A172 (cell line): ENCODE data around the gene FUT7. TPM values are rescaled to one million over a fixed set of nuclear protein-coding genes. Genes with fewer than 3 reads are reported as not detected.
"Not testable (repeated sequence)": the region's sequence is repeated elsewhere in the genome, so short reads cannot be mapped to it uniquely, and the experiment has no call there.

Experiments used
- DNase-seq: peaks from one replicate; pipeline ENCODE4 v3.0.0-alpha.2; 2015; ENCODE audit warnings: low spot score
- total RNA-seq: library from RNA; depleted of rRNA; stranded (reverse); fragments of >200 nt; shearing (Covaris generic); gene quantifications from 2 replicates; pipeline ENCODE4 v1.2.3, GENCODE V29; 2014

The FUT7 gene
- total RNA-seq, 1 experiment from 2014 or later: not detected

DNA sequence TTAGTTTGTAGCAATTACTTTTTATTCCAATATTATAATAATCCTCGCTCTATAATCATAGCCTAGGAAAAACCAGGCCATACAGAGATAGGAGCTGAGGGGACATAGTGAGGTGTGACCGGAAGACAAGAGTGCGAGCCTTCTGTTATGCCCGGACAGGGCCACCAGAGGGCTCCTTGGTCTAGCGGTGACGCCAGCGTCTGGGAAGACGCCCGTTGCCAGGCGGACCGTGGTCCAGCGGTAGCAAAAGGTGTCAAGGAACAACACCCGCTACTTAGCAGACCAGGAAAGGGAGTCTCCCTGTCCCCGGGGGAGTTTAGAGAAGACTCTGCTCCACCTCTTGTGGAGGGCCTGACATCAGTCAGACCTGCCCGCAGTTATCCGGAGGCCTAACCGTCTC is 27.6 kb downstream of the FUT7 start:
- DNase-seq: not testable (repeated sequence)

- DNase-seq: no peak
Measured at GRCh38 chr9:137002646-137003041, 29.2 kb downstream of the FUT7 start.

GRCh38 chr9:137001857-137002645 is 29.8 kb downstream of the FUT7 start:
- no peak for DNase-seq

DNA sequence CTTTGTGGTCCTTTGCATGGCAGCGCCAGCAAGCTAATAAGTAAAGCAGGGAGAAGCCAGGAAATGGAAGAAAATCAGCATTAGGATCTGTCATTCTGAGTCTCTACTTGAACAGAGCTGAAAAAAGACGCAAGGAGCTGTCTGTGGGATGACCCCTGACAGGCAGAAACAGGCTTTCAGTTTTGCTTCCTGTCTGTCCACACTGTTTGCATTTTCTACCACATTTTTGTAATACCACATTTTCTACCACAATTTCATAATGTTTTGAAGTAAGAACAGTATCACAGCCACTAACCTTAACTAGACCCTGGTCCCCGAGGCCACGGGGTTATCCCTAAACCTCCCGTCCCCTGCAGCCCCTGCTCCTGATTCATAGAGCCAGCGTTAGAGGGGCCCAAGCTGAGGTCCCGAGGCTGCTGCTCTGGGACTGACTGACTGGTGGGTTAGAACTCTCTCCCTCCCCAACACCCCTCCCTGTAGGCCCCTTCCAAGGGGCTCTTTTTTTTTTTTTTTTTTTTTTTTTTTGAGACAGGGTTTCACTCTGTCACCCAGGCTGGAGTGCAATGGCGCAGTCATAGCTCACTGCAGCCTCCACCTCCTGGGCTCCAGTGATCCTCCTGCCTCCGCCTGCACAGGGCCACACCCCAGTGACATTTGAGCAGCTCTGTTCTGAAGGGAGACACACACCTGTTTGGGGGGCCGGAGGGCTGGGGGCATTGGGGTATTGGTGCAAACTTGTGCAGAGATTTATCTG is 31.5 kb downstream of the FUT7 start:
- DNase-seq: peak; percentile 48

- peak; percentile 40 for DNase-seq
Measured at GRCh38 chr9:136997830-136998234, 34.1 kb downstream of the FUT7 start.

GRCh38 chr9:136997371-136997770 is 34.5 kb downstream of the FUT7 start:
- peak; percentile 45 for DNase-seq

DNA sequence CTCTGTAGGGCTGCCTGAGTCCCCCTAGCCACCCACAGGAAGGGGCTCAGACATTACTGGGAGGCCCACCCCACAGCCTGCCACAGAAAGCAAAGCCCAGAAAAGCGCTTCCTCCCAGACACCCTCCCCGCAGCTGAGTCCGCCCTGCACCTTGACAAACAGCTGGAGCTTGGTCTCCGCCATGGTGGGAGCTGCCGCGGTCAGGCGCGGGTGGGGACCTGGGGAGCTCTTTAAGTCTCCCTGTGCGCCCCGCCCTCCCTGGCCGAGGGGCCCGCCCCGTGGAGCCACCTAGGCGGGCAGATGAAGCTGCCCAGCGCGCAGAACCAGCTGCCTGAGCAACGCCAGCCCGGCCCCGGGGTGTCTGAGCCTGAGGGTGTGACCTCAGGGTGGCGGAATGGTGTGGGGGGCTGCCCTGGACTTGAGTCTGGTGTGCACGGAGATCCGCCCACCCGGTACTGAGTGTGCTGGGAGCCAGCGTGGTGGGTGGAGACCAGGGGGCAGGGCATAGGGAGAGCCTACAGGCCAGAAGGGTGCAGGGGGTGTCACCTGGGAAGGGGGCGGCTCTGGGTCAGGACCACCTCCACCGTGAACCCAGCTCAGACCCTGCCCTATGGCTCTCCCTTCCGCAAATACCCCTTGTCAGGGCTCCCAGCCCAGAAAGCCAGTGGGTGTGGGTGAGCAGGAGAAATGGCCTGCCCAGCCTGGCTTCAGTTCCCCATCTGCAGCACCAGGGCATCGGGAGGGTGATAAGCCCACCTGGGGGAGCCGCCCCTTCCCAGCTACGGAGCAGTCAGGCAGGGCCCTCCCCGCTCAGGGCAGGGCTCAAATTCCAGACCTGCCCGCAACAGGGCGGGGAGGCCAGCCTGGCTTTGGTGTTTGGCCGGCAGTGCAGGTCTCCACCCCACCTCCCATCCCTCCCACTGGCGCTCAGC is 35.3 kb downstream of the FUT7 start, which contains the start of gene CLIC3:
Gene CLIC3 (minus strand): TSS at position 208 of the 932 bp plus-strand sequence. CDS start 25 bp downstream, at position 183.
- DNase-seq: peak; percentile 88

DNA sequence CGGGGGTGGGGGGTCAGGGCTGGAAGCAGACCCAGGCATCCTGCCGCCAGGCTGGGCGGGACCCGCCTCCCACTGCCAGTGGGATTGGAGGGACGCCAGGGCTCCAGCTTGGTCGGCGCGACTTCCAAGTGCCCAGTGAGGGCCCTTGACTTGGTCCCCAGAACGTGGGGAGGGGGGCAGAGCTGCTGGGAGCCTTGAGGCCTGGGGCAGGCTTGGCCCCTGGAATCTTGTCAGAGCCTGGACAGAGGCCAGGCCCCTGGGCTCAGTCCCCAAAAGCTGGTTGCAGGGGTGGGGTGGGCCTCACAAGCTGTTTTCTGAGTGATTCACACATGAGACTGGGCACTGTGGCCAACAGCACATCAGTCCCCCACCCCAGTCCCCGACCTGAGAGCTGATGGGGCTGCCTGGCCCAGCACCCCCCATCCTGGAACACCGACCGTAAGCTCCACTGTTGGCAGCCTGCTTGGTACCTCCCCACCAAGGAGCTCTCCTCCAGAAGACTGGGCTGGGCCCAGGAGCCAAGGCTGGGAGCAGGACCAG is 36.0 kb downstream of the FUT7 start:
- peak; percentile 81 for DNase-seq

DNA sequence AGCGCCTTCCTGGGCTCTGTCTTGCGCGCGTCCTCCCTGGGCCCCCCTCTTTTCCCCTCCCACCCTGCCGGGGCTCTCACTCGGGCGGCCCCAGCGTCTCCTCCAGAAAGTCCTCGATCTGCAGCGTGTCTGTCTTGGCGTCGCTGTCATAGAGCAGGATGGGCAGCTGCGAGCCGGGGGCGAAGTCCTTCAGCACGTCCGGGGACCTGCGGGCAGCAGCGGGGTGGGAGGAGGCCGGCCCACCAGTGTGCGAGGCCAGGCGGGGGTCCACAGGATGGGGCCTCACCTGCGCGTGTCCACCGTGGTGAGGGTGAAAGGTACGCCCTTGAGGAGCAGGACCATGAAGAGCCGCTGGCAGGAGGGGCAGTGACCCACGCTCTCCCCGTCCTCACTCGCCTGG is 36.5 kb downstream of the FUT7 start:
- no peak for DNase-seq

- no peak for DNase-seq
Measured at GRCh38 chr9:136994888-136995230, 37.0 kb downstream of the FUT7 start.

- no peak for DNase-seq
Measured at GRCh38 chr9:136994180-136994887, 37.6 kb downstream of the FUT7 start.

DNA sequence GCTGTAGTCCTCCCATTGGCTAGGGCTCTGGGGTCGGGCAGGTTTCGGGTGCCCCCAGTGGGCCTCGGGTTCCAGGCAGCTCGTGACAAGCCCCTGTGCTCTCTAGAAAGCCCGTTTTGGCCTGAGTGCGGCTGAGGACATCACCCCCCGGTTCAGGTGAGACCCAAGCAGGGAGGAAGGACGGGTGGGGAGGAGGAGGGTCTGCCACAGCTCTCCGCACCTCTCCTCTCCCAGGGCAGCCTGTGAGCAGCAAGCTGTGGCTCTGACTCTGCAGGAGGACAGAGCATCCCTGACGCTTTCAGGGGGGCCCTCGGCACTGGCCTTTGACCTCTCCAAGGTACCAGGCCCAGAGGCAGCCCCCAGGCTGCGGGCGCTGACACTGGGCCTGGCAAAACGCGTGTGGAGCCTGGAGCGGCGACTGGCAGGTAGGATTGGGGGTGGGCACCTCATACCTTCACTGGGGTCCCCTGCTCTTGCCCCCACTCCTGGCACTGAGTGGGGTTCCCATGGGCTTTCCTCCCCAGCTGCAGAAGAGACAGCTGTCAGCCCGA is 39.0 kb downstream of the FUT7 start:
- no peak for DNase-seq

- DNase-seq: peak; percentile 90
Measured at GRCh38 chr9:136991993-136992818, 39.7 kb downstream of the FUT7 start, which contains the start of gene PAXX. Gene PAXX (plus strand): TSS chr9:136992422. CDS start chr9:136992444, 22 bp downstream.

- DNase-seq: no peak
Measured at GRCh38 chr9:136990242-136990911, 41.5 kb downstream of the FUT7 start.

DNA sequence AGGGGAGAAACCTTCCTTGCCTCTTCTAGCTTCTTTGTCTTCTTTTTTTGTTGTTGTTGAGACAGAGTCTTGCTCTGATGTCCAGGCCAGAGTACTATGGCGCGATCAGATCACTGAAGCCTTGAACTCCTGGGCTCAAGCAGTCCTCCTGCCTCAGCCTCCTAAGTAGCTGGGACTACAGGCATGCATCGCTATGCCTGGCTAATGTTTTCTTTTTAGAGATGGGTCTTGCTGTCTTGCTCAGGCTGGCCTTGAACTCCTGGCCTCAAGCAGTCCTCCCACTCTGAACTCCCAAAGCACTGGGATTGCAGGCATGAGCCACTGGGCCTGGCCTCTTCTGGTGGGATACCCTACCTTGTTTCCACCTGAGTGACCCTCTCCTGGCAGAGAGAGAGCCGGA is 43.0 kb downstream of the FUT7 start:
- no peak for DNase-seq

DNA sequence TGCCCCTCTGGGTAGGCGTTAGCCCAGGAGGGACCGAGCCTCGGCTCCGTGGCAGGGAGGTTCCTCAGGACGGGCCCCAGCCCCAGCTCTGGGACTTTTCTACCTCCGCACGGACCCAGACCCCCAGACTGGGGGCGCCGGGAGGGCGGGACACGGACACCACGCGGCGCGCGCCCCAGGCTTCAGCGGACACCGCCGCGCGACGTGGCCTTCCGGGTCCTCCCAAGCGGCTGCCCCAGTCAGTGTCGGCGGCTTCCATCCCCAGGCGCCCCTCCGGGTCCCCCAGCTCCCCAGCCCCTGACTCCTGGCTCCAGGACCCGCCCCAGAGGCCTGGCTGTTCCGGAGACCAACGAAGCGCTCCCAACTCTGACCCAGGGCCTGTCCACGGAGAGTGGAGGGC is 46.0 kb downstream of the FUT7 start:
- no peak for DNase-seq

DNA sequence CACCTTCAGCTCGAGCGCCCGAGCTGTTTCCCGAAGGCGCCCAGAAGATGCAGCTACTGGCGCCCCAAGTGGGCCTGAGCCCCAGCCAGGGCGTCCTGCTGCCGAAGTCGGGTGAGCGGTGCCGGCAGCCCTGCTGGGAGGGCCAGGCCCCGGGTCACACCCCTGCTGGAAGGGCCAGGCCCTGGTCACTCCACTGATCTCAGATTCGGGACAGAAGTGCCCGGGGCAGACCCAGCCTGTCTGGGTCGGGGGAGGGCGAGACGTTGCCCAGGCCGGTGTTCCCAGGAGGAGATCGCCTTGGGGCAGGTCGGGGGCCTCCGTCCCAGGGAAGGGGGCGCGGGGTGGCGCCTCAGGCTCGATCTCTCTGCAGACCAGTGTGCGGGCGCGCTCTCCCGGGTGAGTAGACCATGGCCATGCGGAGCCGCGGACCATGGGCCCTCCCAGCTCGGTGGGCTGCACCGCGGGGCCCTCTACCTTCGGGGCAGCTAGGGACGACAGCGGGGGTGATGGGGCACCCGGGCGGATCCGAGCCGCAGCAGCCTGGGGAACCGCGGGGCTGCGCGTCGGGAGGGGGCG is 46.8 kb downstream of the FUT7 start:
- DNase-seq: no peak

- no peak for DNase-seq
Measured at GRCh38 chr9:136984464-136985026, 47.3 kb downstream of the FUT7 start.
